KMS-11 (cell line): Measurements from ENCODE around the gene ARID4B.
"Not testable (repeated sequence)": the region's sequence is repeated elsewhere in the genome, so short reads cannot be mapped to it uniquely, and the experiment has no call there.

ENCODE experiments used
- H2AFZ ChIP-seq: fragments of 200-600 bp; sonication (generic); 2 replicates; pipeline ENCODE4 v1.6.1; 2016; ENCODE audit warnings: antibody characterized with exemption, mixed run types, low read depth
- H3K27ac ChIP-seq: fragments of 200-600 bp; sonication (generic); 2 replicates; pipeline ENCODE4 v1.6.1; 2016; ENCODE audit warnings: mild to moderate bottlenecking, mixed run types
- H3K27me3 ChIP-seq: fragments of 200-600 bp; sonication (generic); 2 replicates; pipeline ENCODE4 v1.6.1; 2017; ENCODE audit warnings: mild to moderate bottlenecking, low read depth, mixed run types, moderate library complexity; ENCODE audit not compliant: insufficient read depth
- H3K36me3 ChIP-seq: fragments of 200-600 bp; sonication (generic); 2 replicates; pipeline ENCODE4 v1.6.1; 2017; ENCODE audit warnings: mild to moderate bottlenecking, mixed run types; ENCODE audit not compliant: insufficient read depth
- H3K4me1 ChIP-seq: fragments of 200-600 bp; sonication (generic); 2 replicates; pipeline ENCODE4 v1.6.1; 2016; ENCODE audit warnings: mild to moderate bottlenecking, low read depth, mixed run types; ENCODE audit not compliant: poor library complexity, severe bottlenecking
- H3K4me2 ChIP-seq: fragments of 200-600 bp; sonication (generic); 2 replicates; pipeline ENCODE4 v1.7.0; 2016; ENCODE audit warnings: mild to moderate bottlenecking, mixed run types
- H3K4me3 ChIP-seq: fragments of 200-600 bp; sonication (generic); IDR thresholded peaks from 2 replicates; pipeline ENCODE4 v1.6.1; 2017; ENCODE audit warnings: low read depth, low read length, mixed read lengths; ENCODE audit not compliant: insufficient read depth
- H3K79me2 ChIP-seq: fragments of 200-600 bp; sonication (generic); 2 replicates; pipeline ENCODE4 v1.6.1; 2016; ENCODE audit warnings: low read depth, mixed run types; ENCODE audit not compliant: insufficient read depth
- H3K9ac ChIP-seq: fragments of 200-600 bp; sonication (generic); 2 replicates; pipeline ENCODE4 v1.6.1; 2016; ENCODE audit warnings: mild to moderate bottlenecking, mixed run types
- H4K20me1 ChIP-seq: fragments of 200-600 bp; sonication (generic); 2 replicates; pipeline ENCODE4 v1.6.1; 2016; ENCODE audit warnings: mild to moderate bottlenecking, mixed run types; ENCODE audit not compliant: insufficient read depth
- CTCF ChIP-seq: fragments of 200-600 bp; sonication (generic); conservative IDR thresholded peaks from 2 replicates; pipeline ENCODE4 v1.6.1; 2017; ENCODE audit warnings: low read depth, mild to moderate bottlenecking, antibody characterized with exemption, low read length, moderate library complexity, mixed read lengths

Gene ARID4B

GRCh38 chr1:235367000-235367908 lies 39.3 kb upstream of the ARID4B start, which contains the start of gene TBCE:
TBCE (plus strand) TSS chr1:235367427; CDS start chr1:235380050, 12,623 bp downstream.
- no peaks in the 10 kb centered on the region for H3K27me3 ChIP-seq
- peak within 1 kb of the TSS; percentile 32 for H3K27ac ChIP-seq
- H3K4me1 ChIP-seq, result peaks cover 14% of the 10 kb centered on the region
- no peaks in the 10 kb centered on the region for H3K36me3 ChIP-seq
- H2AFZ ChIP-seq, result peak within 1 kb of the TSS; percentile 91
- TF ChIP-seq CTCF, result no peak
- peak within 1 kb of the TSS; percentile 57; the same call in 1 of the 2 replicates for H3K9ac ChIP-seq
- peak within 1 kb of the TSS; percentile 92 for H3K4me3 ChIP-seq
- H3K4me2 ChIP-seq, result peak within 1 kb of the TSS; percentile 65
- H4K20me1 ChIP-seq, result no peaks in the 10 kb centered on the region
- H3K79me2 ChIP-seq, result peaks cover 23% of the 10 kb centered on the region; the same call in 1 of the 2 replicates

GRCh38 chr1:235366286-235366685 lies 38.3 kb upstream of the ARID4B start:
- H3K36me3 ChIP-seq, result no peaks in the 10 kb centered on the region
- no peak overlapping the region for H3K4me3 ChIP-seq
- no peaks in the 10 kb centered on the region for H4K20me1 ChIP-seq
- H3K9ac ChIP-seq, result no peak overlapping the region
- no peak for TF ChIP-seq CTCF
- peak overlapping the region; percentile 91 for H2AFZ ChIP-seq
- peaks cover 14% of the 10 kb centered on the region for H3K4me1 ChIP-seq
- H3K27me3 ChIP-seq, result no peaks in the 10 kb centered on the region
- peaks cover 15% of the 10 kb centered on the region; the same call in 1 of the 2 replicates for H3K79me2 ChIP-seq
- no peak overlapping the region for H3K27ac ChIP-seq
- peak overlapping the region; percentile 65 for H3K4me2 ChIP-seq

- H3K9ac ChIP-seq, H3K36me3 ChIP-seq, H3K27me3 ChIP-seq, H4K20me1 ChIP-seq, H2AFZ ChIP-seq, H3K4me2 ChIP-seq, H3K4me3 ChIP-seq, H3K27ac ChIP-seq: not testable (repeated sequence)
- peaks cover 14% of the 10 kb centered on the region for H3K4me1 ChIP-seq
- peaks cover 13% of the 10 kb centered on the region; the same call in 1 of the 2 replicates for H3K79me2 ChIP-seq
These were observed 36.2 kb upstream of the ARID4B start for GRCh38 chr1:235364189-235364588.

- H3K4me3 ChIP-seq, result no peak overlapping the region
- H2AFZ ChIP-seq, result no peak overlapping the region
- H3K4me2 ChIP-seq, result no peak overlapping the region
- H4K20me1 ChIP-seq, result no peaks in the 10 kb centered on the region
- no peaks in the 10 kb centered on the region for H3K79me2 ChIP-seq
- H3K36me3 ChIP-seq, result no peaks in the 10 kb centered on the region
- no peak overlapping the region for H3K27ac ChIP-seq
- TF ChIP-seq CTCF, result no peak
- no peak overlapping the region for H3K9ac ChIP-seq
- no peaks in the 10 kb centered on the region for H3K27me3 ChIP-seq
- H3K4me1 ChIP-seq, result no peaks in the 10 kb centered on the region
These were observed 30.9 kb upstream of the ARID4B start for GRCh38 chr1:235358899-235359298.
